Naive thymus-derived CD8-positive, alpha-beta T cell (primary cell): ENCODE data around the gene EED. TPM values are rescaled to one million over a fixed set of nuclear protein-coding genes. Genes with fewer than 3 reads are reported as not detected.
A peak's percentile ranks its signal among the peaks of the same experiment; 100 is the strongest.

ENCODE experiments used
- ATAC-seq, 2 donors: fragments of 150-1000 bp; cut with Tn5 transposase in 1 of 2; sonication (Bioruptor Pico), chemical (Tn5 transposase) in 1 of 2; 1 replicate in 1 of 2; 2 replicates in 1 of 2; pipeline ENCODE4 v1.10.0; 2021; ENCODE audit warnings: mild to moderate bottlenecking in 2 of 2, moderate library complexity in 2 of 2
- POLR2A ChIA-PET: fragments of 350-600 bp; sonication (Branson Sonifier 250); formaldehyde crosslinking; loops from one replicate; lab custom pipeline; 2021; ENCODE audit warnings: antibody characterized with exemption; lab: Charles Lee
- DNase-seq, 10 donors: peaks; one replicate each; pipeline versions ENCODE4 v3.0.0 to v3.0.0-alpha.2; 2020 to 2022
- H3K27ac Mint-ChIP-seq, 10 donors: one replicate each; pipeline ENCODE4 v1.8.0; 2020 to 2022; ENCODE audit warnings: mild to moderate bottlenecking in 10 of 10, mixed read lengths in 10 of 10, moderate library complexity in 4 of 10, inconsistent platforms in 1 of 10
- H3K27me3 Mint-ChIP-seq, 5 donors: one replicate each; pipeline ENCODE4 v1.8.0; 2021 to 2022; ENCODE audit warnings: mixed read lengths in 5 of 5
- H3K36me3 Mint-ChIP-seq, 3 donors: one replicate each; pipeline ENCODE4 v1.8.0; 2020 to 2022; ENCODE audit warnings: mixed read lengths in 3 of 3, mild to moderate bottlenecking in 2 of 3, inconsistent platforms in 1 of 3
- H3K4me1 Mint-ChIP-seq, 4 donors: one replicate each; pipeline ENCODE4 v1.8.0; 2021 to 2022; ENCODE audit warnings: mixed read lengths in 4 of 4
- H3K4me3 Mint-ChIP-seq, 10 donors: one replicate each; pipeline ENCODE4 v1.8.0; 2020 to 2022; ENCODE audit warnings: mild to moderate bottlenecking in 10 of 10, mixed read lengths in 10 of 10, moderate library complexity in 6 of 10, inconsistent platforms in 1 of 10
- H3K9me3 Mint-ChIP-seq, 9 donors: one replicate each; pipeline ENCODE4 v1.8.0; 2020 to 2022; ENCODE audit warnings: mixed read lengths in 9 of 9, mild to moderate bottlenecking in 3 of 9, inconsistent platforms in 1 of 9, moderate library complexity in 1 of 9
- polyA plus RNA-seq, 3 donors: library from polyadenylated mRNA; unstranded; fragments of 300-500 nt; fragmentation: Illumina TruSeq; gene quantifications; one replicate each; pipeline ENCODE4 v1.2.3, GENCODE V29; 2021
- total RNA-seq, 8 experiments: library from RNA in 2 of 8; stranded (reverse) in 2 of 8; gene quantifications; one replicate each; pipeline ENCODE4 v1.2.3 and lab custom pipeline; 2021 to 2026

The EED gene, protein sequence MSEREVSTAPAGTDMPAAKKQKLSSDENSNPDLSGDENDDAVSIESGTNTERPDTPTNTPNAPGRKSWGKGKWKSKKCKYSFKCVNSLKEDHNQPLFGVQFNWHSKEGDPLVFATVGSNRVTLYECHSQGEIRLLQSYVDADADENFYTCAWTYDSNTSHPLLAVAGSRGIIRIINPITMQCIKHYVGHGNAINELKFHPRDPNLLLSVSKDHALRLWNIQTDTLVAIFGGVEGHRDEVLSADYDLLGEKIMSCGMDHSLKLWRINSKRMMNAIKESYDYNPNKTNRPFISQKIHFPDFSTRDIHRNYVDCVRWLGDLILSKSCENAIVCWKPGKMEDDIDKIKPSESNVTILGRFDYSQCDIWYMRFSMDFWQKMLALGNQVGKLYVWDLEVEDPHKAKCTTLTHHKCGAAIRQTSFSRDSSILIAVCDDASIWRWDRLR
- total RNA-seq, result 10 to 100 TPM; 31.1 to 31.5 TPM
- polyA plus RNA-seq, result 10 to 100 TPM; 10.9 to 19.2 (median 12.1) TPM
- 16.5 to 74.6 (median 31.5) reads per million in 6 experiments for total RNA-seq (lab: John Stamatoyannopoulos, UW)

DNA sequence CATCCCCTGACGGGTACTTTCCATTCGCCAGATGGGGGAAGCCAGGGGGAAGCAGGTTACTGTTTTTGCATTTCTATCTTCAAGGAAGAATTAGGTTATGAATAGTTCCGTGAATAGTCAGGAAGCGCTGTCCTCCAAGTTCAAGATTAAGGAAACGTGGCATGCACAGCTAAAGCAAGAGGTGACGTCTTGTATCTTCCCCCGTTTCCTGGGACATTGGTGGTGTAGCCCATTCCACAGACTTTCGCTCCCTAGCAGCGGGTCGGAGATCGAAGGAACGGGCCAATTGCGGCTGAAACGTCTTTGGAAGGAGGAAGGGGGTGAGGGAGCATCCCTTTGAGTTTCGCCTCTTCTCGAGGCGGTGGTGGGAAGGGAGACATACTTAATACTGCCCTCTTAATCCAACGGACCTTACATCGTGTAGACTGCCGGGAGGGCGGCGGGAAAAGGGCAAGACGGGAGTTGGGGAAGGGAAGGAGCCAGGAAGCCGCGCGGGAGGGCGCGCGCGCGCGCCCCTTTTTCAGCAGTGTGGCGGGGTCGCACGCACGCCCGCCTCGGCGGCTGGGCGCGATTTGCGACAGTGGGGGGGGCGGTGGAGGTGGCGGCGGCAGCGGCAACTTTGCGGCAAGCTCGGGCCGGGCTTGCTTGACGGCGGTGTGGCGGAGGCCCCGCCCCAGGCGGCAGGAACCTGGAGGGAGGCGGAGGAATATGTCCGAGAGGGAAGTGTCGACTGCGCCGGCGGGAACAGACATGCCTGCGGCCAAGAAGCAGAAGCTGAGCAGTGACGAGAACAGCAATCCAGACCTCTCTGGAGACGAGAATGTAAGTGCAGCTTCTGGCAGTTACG, at the start of gene EED:
TSS of gene EED (plus strand) at position 232 of the 847 bp plus-strand sequence. CDS start at position 709, 477 bp downstream.
- H3K36me3 Mint-ChIP-seq, result peaks cover 0 to 3% (median 0%) of the 10 kb centered on the region in 3 donors
- ATAC-seq (peak; percentile 83 to 84), DNase-seq (peak; percentile 90 to 95 (median 93))
- H3K27me3 Mint-ChIP-seq, result peaks cover 0 to 6% (median 0%) of the 10 kb centered on the region in 5 donors
- peak within 1 kb of the TSS in 1 of 10 donors; percentile 2 for H3K4me3 Mint-ChIP-seq
- H3K9me3 Mint-ChIP-seq, result no peaks in the 10 kb centered on the region
- no peak within 1 kb of the TSS for H3K27ac Mint-ChIP-seq
- POLR2A ChIA-PET, result interaction anchor here (0.6 to 1.9 kb wide), 18 partner anchors 13 to 706 kb away, joined by 3 to 11 read pairs (median 3); partner anchors contain the start of genes CREBZF, DLG2, HIKESHI and PICALM
- peaks cover 15 to 29% (median 25%) of the 10 kb centered on the region in 4 donors for H3K4me1 Mint-ChIP-seq

DNA sequence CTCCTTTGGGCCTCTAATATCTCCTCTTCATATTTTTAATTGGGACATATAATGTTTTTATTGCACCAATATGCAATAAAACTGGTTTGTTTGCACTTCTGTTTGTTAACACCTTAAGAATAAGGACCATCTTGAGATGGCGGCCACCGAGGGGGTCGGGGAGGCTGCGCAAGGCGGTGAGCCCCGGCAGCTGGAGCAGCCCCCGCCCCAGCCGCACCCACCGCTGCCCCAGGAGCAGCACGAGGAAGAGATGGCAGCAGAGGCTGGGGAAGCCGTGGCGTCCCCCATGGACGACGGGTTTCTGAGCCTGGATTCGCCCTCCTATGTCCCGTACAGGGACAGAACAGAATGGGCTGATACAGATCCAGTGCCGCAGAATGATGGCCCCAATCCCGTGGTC, 49.6 kb upstream of the EED start:
- DNase-seq (no peak), ATAC-seq (no peak)
- Mint-ChIP-seq H3K4me1 (peaks cover 6 to 19% (median 13%) of the 10 kb centered on the region in 4 donors), H3K27me3 (no peaks in the 10 kb centered on the region), H3K9me3 (no peaks in the 10 kb centered on the region), H3K27ac (no peak overlapping the region), H3K4me3 (no peak overlapping the region), H3K36me3 (no peaks in the 10 kb centered on the region)
- POLR2A ChIA-PET, result interaction anchor here (0.6 to 3.0 kb wide), 2 partner anchors 14 to 127 kb away, joined by 4 to 18 read pairs; partner anchors contain the start of gene PICALM

DNA sequence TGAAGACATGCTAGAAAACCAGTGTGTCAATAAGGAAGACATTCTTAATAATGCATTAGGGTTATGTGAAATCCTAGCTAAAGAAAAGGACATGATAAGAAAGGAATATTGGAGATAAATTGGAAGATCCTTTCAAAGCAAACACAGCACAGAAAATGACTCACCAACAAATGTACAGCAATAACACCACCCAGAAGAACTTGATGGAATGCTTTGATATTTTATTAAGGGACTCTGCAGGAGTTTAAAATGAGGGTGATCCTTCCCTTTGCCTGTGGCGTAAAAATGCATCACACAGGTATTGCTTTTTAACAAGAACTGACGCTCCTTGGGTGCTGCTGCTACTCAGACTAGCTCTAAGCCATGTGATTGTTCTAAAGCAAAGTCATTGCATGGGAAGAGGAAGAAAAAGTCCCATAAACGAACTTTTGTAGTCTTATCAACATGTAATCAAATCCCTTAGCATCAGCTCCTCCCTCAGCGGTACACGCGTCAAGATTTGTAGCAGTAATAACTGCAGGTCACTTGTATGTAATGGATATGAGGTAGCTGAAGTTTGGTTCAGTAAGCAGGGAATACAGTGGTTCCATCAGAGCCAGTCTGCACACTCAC, 48.4 kb upstream of the EED start:
- POLR2A ChIA-PET, result no interaction called here

DNA sequence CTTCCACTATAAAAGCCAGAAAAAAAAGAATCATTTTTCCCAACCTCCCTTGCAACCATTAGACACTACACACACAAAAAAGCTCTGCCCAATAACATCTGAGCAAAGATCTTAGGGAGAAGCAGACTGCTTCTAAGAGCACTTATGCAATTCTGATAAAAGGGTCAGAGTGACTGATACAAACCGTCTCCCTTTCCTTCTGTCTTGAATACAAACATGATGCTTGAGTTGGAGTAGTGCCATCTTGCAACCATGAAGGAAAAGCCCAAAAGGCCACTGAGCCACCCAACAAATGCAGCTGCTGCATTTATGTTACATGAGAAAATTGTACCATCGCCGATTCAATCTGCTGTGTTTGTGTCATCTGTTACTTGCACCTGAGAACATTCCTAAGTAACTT, 47.6 kb upstream of the EED start:
- Mint-ChIP-seq H3K9me3 (no peaks in the 10 kb centered on the region), H3K4me1 (peaks cover 6 to 16% (median 13%) of the 10 kb centered on the region in 4 donors), H3K27ac (no peak overlapping the region), H3K4me3 (no peak overlapping the region), H3K36me3 (no peaks in the 10 kb centered on the region), H3K27me3 (no peaks in the 10 kb centered on the region)
- POLR2A ChIA-PET, result no interaction called here
- DNase-seq (no peak), ATAC-seq (no peak)

More for the DNA sequence above, 48.4 kb upstream of the EED start:
- Mint-ChIP-seq H3K4me3 (no peak overlapping the region), H3K9me3 (no peaks in the 10 kb centered on the region), H3K36me3 (no peaks in the 10 kb centered on the region), H3K4me1 (peaks cover 6 to 19% (median 13%) of the 10 kb centered on the region in 4 donors), H3K27ac (no peak overlapping the region), H3K27me3 (no peaks in the 10 kb centered on the region)
- ATAC-seq, result no peak
- DNase-seq, result no peak

DNA sequence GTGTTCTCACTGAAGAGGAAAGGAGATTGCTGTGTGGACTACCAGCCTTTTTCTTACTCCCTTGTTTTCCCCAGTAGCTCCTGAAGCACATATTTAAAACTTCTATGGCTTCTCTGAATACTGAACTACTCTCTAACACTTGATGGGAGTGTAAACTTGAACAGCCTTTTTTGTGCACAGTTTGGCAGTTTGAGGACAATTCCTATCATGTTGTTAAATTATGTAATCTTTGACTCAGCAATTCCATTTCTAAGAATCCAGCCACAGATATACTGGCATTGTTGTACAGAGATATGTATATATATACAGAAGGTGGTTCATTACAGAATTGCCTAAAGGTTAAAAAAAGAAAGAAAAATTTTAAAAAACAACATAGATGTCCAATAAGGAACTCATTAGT, 47.1 kb upstream of the EED start:
- H3K9me3 Mint-ChIP-seq, result no peaks in the 10 kb centered on the region
- ATAC-seq (no peak), DNase-seq (no peak)
- no peaks in the 10 kb centered on the region for H3K36me3 Mint-ChIP-seq
- H3K4me1 Mint-ChIP-seq, result peaks cover 6 to 15% (median 13%) of the 10 kb centered on the region in 4 donors
- POLR2A ChIA-PET, result no interaction called here
- H3K27me3 Mint-ChIP-seq, result no peaks in the 10 kb centered on the region
- H3K4me3 Mint-ChIP-seq, result no peak overlapping the region
- H3K27ac Mint-ChIP-seq, result no peak overlapping the region

DNA sequence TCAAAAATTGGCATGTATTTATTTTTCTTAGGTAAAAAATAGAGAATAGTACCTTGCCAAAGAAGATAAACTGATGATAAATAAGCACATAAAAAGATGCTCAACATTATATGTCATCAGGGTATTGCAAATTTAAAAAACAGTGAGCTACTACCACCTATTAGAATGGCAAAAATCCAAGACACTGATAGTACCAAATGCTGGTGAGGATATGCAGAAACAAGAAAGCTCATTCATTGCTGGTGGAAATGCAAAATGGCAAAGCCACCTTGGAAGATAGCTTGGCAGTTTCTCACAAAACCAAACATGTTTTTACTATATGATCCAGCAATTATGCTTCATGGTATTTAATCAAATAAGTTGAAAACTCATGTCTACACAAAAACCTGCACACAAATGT, 46.4 kb upstream of the EED start:
- Mint-ChIP-seq H3K4me3 (no peak overlapping the region), H3K27ac (no peak overlapping the region), H3K9me3 (no peaks in the 10 kb centered on the region), H3K27me3 (no peaks in the 10 kb centered on the region), H3K36me3 (no peaks in the 10 kb centered on the region), H3K4me1 (peaks cover 0 to 8% (median 6%) of the 10 kb centered on the region in 4 donors)
- POLR2A ChIA-PET, result no interaction called here
- no peak for ATAC-seq
- DNase-seq, result no peak

DNA sequence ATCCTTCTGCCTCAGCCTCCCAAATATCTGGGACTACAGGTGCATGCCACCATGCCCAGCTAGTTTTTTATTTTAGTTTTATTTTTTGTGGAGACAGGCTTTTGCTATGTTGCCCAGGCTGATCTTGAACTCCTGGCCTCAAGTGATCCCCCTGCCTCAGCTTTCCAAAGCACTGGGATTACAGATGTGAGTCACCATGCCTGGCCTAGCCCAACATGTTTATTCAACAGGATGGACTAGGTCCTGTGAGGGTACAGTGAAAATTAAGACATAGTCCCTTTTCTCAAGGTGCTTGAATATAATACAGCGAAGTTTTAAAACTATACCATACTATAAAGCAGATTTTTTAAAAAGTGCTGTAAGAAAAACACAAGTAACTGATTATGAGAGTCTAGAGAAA, 45.2 kb upstream of the EED start:
- Mint-ChIP-seq H3K36me3 (no peaks in the 10 kb centered on the region), H3K4me3 (no peak overlapping the region), H3K4me1 (peaks cover 0 to 5% (median 0%) of the 10 kb centered on the region in 4 donors), H3K9me3 (no peaks in the 10 kb centered on the region), H3K27ac (no peak overlapping the region), H3K27me3 (no peaks in the 10 kb centered on the region)
- DNase-seq (no peak), ATAC-seq (no peak)
- POLR2A ChIA-PET, result no interaction called here

DNA sequence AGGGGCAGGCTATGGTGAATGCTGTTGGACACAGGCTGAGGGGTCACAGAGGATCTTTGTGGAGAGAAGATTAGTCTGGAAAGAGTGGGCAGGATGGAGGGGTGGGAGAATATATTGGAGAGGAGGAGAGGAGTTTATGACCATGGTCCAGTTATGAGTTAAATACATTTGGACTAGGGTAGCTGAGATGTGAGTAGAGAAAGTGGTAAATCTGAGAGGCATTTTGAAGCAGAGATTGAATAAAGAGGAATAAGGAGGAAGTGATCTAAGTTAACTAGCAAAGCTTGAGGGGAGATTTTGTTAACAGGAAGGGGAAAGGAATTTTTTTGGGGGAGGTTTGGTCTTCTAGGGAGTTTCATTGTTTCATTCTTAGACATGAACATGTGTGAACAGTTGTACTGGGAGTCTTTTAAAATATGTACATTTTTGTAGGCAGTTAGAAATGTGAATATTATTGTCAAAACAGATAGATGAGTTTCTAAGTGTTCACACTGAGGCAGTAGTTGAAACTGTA, 43.1 kb upstream of the EED start:
- Mint-ChIP-seq H3K9me3 (peaks cover 0 to 1% (median 0%) of the 10 kb centered on the region in 9 donors), H3K27ac (no peak overlapping the region), H3K4me1 (peaks cover 0 to 7% (median 0%) of the 10 kb centered on the region in 4 donors), H3K27me3 (no peaks in the 10 kb centered on the region), H3K36me3 (no peaks in the 10 kb centered on the region), H3K4me3 (no peak overlapping the region)
- no peak for DNase-seq
- POLR2A ChIA-PET, result no interaction called here
- no peak for ATAC-seq

DNA sequence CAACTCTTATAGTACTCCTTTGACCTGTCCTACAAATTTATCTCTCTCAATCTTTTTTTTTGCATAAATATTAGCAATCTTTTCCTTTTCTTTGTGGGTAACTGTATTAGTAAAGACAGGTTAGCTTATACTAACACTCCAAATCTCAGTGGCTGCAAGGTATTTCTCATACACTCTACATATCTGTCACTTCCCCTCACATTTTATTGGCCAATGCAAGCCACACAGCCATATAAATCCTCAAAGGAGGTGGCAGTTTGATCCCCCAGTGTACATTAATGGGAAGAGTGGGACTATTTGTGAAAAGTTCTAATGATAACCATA, 42.6 kb upstream of the EED start:
- H3K4me3 Mint-ChIP-seq, result no peak overlapping the region
- POLR2A ChIA-PET, result interaction anchor here (0.7 kb wide), 1 partner anchor 43 kb away, joined by 3 read pairs; the partner anchor contains the start of gene EED
- peak in 1 of 10 donors; percentile 6 for DNase-seq
- peak; percentile 48 to 68 for ATAC-seq
- no peaks in the 10 kb centered on the region for H3K36me3 Mint-ChIP-seq
- no peak overlapping the region for H3K27ac Mint-ChIP-seq
- peaks cover 0 to 7% (median 0%) of the 10 kb centered on the region in 4 donors for H3K4me1 Mint-ChIP-seq
- peaks cover 0 to 1% (median 0%) of the 10 kb centered on the region in 9 donors for H3K9me3 Mint-ChIP-seq
- no peaks in the 10 kb centered on the region for H3K27me3 Mint-ChIP-seq

DNA sequence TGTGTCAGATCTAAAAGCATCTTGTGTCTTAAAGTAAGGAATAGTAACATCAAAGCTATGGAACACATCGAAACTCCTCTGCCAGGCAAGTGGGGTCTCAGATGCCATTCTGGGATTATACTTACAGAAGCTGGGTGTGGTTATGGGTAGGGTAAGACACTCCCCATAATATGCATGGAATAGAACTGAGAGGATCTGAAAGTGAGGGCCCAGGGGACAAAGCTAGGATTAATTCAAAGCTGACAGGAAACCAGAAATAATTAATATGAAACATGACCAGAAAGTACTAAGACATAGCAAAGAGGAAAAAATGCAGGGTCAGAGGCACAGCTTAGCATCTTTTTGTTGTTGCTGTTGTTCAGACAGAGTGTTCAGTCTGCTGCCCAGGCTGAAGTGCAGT, 40.2 kb upstream of the EED start:
- DNase-seq, result no peak

DNA sequence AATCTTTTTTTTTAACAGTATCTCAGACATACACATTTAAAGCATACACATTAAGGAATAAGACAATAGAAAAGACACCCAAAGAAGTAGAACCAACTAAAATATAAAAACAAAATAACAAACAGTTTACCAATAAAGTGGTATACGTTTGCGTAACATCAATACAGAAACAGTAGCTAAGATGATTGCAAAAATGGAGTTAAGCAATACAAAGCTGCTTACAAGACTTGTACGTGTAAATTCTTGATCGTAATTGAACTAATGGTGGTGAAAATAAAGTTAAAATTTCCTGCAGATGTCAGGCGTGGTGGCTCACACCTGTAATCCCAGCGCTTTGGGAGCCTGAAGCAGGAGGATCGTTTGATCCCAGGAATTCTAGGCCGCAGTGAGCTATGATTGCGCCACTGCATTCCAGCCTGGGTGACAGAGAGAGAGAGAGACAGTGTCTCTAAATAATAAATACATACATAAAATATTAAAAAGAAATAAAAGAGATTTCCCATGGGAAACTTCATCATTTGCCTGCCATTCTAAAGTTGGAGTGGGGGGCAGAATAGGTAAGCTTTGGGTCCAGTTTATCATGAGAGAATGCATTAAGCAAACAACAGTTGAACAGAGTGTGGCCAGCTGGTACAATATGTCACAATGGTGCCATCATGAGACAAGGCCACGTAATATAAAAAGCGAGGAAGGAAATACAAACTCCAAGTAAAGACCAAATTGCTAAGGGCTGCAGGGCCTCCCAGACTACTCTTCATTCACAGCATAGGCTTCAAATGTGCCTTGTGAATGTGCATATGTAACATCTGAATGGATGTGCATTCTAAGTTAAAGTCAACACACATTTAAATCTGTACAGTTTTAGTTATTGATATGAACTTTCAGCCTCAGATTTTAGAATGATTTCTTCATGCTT, 38.9 kb upstream of the EED start:
- Mint-ChIP-seq H3K27ac (no peak overlapping the region), H3K27me3 (no peaks in the 10 kb centered on the region), H3K9me3 (peaks cover 0 to 1% (median 0%) of the 10 kb centered on the region in 9 donors), H3K4me3 (no peak overlapping the region), H3K4me1 (peaks cover 0 to 7% (median 0%) of the 10 kb centered on the region in 4 donors), H3K36me3 (no peaks in the 10 kb centered on the region)
- DNase-seq, result no peak
- POLR2A ChIA-PET, result no interaction called here
- ATAC-seq, result no peak

More for the DNA sequence above, 40.2 kb upstream of the EED start:
- Mint-ChIP-seq H3K9me3 (peaks cover 0 to 1% (median 0%) of the 10 kb centered on the region in 9 donors), H3K27ac (peak overlapping the region in 1 of 10 donors; percentile 40), H3K27me3 (no peaks in the 10 kb centered on the region), H3K4me3 (peak overlapping the region in 1 of 10 donors; percentile 15), H3K4me1 (peaks cover 0 to 7% (median 0%) of the 10 kb centered on the region in 4 donors), H3K36me3 (no peaks in the 10 kb centered on the region)
- POLR2A ChIA-PET, result interaction anchor here (1.1 kb wide), 1 partner anchor 40 kb away, joined by 3 read pairs; the partner anchor contains the start of gene EED
- no peak for ATAC-seq
